AG04449 (cell line): ENCODE measurements around the gene GPATCH2L.

Experiments
- CTCF ChIA-PET: fragments of 350-600 bp; formaldehyde crosslinking; extraction: SDS; loops from one replicate; lab custom pipeline; 2021; ENCODE audit warnings: antibody characterized with exemption; lab: Yijun Ruan, JAX
- POLR2A ChIA-PET: fragments of 400-600, 350-600 bp; formaldehyde crosslinking; extraction: SDS; loops from one replicate; lab custom pipeline; 2020; ENCODE audit warnings: antibody characterized with exemption, inconsistent platforms; lab: Yijun Ruan, JAX
- DNase-seq: peaks from one replicate; pipeline ENCODE4 v3.0.0-alpha.2; 2010; ENCODE audit warnings: low read depth, low spot score
- H3K4me3 ChIP-seq: 2 replicates; pipeline ENCODE4 v1.5.1; 2011; ENCODE audit warnings: low read depth, mild to moderate bottlenecking, control low read depth, low read length
- TF ChIP-seq, protein P1 (sequence below): IDR thresholded peaks from one replicate; pipeline ENCODE4 v1.5.1; 2011; ENCODE audit warnings: mild to moderate bottlenecking, moderate library complexity, low read length, control low read depth, inconsistent platforms; ENCODE audit not compliant: insufficient read depth; ENCODE audit errors: missing control alignments

Gene GPATCH2L

DNA sequence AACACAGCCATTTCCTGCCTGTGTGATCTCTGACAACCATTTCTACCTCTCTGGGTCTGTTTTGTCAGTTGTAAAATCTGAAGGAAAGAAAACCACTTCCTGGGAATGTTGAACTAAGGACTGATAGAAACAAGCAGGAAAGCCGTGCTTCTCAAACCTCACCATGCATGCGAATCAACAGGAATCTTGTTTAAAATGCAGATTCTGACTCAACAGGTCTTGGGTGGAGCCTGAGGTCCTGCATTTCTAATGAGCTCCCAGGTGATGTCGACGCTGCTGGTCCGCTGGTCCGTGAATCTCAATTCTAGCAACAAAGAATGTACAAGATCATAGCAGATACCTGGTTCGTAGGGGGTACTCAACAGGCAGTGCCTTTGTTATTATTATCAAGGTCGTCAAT lies 38.0 kb upstream of the GPATCH2L start:
- POLR2A ChIA-PET = no interaction called here
- TF ChIP-seq, protein P1, sequence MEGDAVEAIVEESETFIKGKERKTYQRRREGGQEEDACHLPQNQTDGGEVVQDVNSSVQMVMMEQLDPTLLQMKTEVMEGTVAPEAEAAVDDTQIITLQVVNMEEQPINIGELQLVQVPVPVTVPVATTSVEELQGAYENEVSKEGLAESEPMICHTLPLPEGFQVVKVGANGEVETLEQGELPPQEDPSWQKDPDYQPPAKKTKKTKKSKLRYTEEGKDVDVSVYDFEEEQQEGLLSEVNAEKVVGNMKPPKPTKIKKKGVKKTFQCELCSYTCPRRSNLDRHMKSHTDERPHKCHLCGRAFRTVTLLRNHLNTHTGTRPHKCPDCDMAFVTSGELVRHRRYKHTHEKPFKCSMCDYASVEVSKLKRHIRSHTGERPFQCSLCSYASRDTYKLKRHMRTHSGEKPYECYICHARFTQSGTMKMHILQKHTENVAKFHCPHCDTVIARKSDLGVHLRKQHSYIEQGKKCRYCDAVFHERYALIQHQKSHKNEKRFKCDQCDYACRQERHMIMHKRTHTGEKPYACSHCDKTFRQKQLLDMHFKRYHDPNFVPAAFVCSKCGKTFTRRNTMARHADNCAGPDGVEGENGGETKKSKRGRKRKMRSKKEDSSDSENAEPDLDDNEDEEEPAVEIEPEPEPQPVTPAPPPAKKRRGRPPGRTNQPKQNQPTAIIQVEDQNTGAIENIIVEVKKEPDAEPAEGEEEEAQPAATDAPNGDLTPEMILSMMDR = no peak
- CTCF ChIA-PET = no interaction called here
- H3K4me3 ChIP-seq = no peak overlapping the region
- no peak for DNase-seq

DNA sequence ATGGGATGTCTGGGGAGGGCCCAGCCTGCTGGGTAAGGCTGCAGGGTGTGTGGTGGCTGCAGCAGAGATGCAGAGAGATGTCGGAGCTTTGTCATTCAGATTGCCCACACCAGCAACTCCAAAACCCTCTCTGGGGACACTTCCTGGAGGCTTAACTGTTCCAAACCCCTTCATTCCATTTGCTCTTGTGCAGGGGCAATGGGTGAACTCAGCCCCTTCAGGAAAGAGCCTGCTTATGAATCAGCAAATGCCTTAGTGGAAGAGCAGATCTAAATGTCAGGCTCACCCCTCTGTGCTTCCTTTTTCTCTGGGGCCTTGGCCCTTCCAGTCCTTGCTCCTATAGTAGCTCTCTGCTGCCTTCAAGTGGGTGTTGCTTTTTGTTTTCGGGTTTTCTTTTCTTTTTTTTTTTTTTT lies 36.7 kb upstream of the GPATCH2L start:
- ChIA-PET POLR2A (no interaction called here), CTCF (no interaction called here)
- DNase-seq = no peak
- TF ChIP-seq, protein P1 = no peak
- no peak overlapping the region for H3K4me3 ChIP-seq

DNA sequence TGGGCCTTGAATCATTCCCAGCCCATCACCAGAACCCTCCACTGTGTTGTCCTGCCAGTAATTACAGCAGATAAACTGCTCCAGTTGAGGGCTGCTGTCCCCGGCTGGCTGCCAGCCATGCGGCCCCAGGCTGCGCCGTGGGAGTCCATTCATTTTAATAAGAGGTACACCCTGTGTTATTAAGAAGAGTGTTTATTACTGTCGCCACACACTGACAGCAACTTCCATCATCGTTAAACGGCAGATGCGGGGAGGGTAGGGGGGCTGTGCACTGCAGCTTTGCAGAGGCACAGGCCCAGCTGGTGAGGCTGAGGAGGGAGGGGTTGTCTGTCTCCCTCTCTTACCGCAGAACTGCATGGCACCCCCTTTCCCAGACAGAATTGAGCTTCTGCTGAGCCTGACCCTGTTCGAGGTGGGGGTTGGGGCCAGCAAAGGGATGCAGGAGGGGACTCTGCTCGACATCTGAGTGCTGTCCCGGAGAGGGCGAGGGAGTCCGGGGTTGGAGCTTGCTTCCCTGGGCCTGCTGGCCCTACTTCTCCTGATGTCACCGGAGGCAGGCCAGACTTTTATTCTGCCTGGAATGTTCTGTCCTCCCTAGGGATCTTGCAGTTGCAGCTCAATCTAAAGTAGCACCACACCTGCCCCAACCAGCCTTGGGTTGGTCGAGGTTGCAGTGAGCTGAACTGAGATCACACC lies 33.8 kb upstream of the GPATCH2L start:
- CTCF ChIA-PET = no interaction called here
- POLR2A ChIA-PET = interaction anchor here (0.7 kb wide), 1 partner anchor 136 kb away, joined by 3 read pairs; no protein-coding TSS in a partner anchor
- H3K4me3 ChIP-seq = no peak overlapping the region
- DNase-seq = no peak
- TF ChIP-seq, protein P1 = no peak

DNA sequence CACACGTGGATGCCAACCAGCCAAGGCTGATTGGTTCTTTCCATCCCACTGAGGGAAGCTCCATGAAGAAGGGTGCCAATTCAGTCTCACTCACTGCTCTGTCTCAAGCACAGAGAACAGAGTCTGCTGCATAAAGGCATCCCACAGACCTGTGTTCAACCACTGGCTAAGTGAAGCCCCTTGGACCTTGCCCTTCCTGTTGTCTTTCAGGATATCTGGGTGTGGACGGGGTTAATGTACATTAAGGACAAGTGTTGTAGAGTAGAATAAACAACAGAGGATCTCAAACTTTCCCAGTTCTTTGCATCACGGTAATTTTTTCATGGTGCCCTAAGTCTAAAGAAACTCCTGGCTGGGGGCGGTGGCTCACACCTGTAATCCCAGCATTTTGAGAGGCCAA lies 33.1 kb upstream of the GPATCH2L start:
- TF ChIP-seq, protein P1 = no peak
- no peak overlapping the region for H3K4me3 ChIP-seq
- DNase-seq = no peak
- ChIA-PET CTCF (no interaction called here), POLR2A (interaction anchor here (0.7 kb wide), 1 partner anchor 135 kb away, joined by 3 read pairs; no protein-coding TSS in a partner anchor)

DNA sequence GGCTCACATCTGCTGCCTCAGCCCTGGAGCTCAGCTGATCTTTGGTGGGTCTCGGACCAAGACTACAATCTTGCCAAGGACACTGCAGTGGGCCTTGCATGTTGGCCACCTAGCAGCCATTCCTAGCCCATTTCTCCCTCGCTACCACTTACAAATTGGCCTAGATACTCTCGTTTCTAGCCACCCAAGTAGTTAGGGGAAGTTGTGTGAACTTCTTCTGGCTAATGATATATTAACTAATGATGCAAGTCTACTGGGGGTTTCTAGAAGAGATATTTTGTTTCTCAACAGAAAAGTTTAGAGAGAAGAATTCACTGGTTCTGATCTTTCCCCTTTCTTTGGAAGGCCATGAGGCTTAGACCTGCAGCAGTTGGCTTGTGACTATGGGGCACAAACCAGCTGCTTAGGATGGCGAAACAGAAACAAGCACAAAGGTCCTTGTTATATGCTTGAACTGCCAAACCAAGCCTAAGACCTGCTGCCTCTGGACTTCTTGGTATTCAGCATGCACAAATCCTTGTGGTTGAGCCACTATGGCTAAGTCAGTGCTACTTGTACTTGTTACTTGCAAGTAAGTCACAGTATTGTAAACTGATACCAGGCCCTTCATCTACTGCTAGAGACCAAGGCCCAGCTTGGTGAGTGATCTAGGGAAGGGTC lies 30.5 kb upstream of the GPATCH2L start:
- POLR2A ChIA-PET = no interaction called here
- CTCF ChIA-PET = interaction anchor here (1.1 kb wide), 1 partner anchor 18 kb away, joined by 3 read pairs; no protein-coding TSS in a partner anchor
- TF ChIP-seq, protein P1 = no peak
- no peak for DNase-seq
- H3K4me3 ChIP-seq = no peak overlapping the region

DNA sequence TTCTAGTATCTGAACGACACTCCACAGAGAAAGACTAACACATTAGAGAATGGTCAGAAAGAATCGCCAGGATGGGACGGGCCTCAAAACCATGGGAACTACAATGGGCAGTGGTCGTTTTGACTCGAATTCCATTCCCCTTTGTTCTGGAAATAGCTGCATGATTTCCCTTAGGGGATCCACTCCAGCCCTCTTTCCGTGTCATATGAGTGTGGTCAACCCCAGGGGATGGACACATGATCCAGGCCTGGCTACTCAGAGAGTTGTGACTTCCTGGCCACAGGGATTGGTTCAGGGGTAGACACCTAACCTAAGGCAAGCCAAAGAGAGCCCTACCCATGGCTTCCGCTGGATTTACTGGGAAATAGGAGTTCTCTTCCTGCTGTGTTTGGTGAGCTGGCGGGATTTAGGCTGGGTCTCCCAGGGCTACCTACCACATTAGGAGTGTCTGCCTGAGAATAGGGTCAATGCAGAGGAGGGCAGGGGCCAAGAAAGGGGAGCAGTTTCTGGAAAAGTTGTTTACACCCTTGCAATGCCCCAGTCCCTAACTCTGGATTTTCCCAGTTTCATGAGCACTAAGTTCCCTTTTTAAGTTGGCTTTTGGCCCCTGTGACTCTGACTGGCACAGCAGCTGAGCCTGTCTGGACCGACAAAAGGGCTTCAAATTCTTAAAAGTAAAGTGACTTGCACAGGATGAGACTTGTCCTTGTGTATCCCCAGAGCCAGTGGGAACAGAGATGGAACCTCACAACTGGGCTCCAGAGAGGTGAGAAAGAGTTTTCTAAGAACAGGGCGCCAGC lies 28.1 kb upstream of the GPATCH2L start:
- POLR2A ChIA-PET = no interaction called here
- TF ChIP-seq, protein P1 = no peak
- DNase-seq = no peak
- CTCF ChIA-PET = no interaction called here
- H3K4me3 ChIP-seq = no peak overlapping the region
